ENCODE results near the gene SAMSN1. TPM values are rescaled to one million over a fixed set of nuclear protein-coding genes. Genes with fewer than 3 reads are reported as not detected.

SAMSN1 gene
- total and polyA plus RNA-seq, 9 of the 15 experiments (the other 6 are each of a cell fraction or from before 2014, with no cell fraction given), result 101 to 223 (median 159) TPM

- TF ChIP-seq FOSL1 (tag; conservative IDR thresholded peaks at IDR 0.05), result peak; percentile 93
- 0 out of 2 replicates have a peak, but pooled peaks have one; percentile 11 for TF ChIP-seq NR2C1 (IDR thresholded peaks at IDR 0.05)
- TF ChIP-seq NR2C1 (tag; IDR thresholded peaks at IDR 0.05), result no peak
- no peak for TF ChIP-seq FUS (optimal IDR thresholded peaks at IDR 0.05; ENCODE audit: low read depth, low read length)
- TF ChIP-seq TEAD4 (IDR thresholded peaks at IDR 0.05; ENCODE audit: low read length), result peak; percentile 80
- TF ChIP-seq TEAD4 (CRISPR knock-in tag; IDR thresholded peaks at IDR 0.05; ENCODE audit: borderline replicate concordance), result no peak
- TF ChIP-seq TSHZ1 (CRISPR knock-in tag; IDR thresholded peaks at IDR 0.05), result no peak
- TF ChIP-seq TRIM25 (IDR thresholded peaks at IDR 0.05; ENCODE audit: borderline replicate concordance), result no peak
- no peak for TF ChIP-seq HMG20A (CRISPR knock-in tag; conservative IDR thresholded peaks at IDR 0.05)
- TF ChIP-seq CEBPZ (IDR thresholded peaks at IDR 0.05; ENCODE audit: borderline replicate concordance, low read depth, low read length), result no peak
- TF ChIP-seq NCOA1 (IDR thresholded peaks at IDR 0.05; ENCODE audit: low read depth), result no peak
- no peak for TF ChIP-seq TFAM (CRISPR knock-in tag; conservative IDR thresholded peaks at IDR 0.05)
- no peak for TF ChIP-seq NR2F6 (CRISPR knock-in tag; IDR thresholded peaks at IDR 0.05)
- no peak for TF ChIP-seq NELFE (IDR thresholded peaks at IDR 0.05; ENCODE audit: insufficient read depth, insufficient read length)
- no peak for TF ChIP-seq ARID4B (CRISPR knock-in tag; IDR thresholded peaks at IDR 0.05)
- 0 out of 2 replicates have a peak, but pooled peaks have one; percentile 7 for TF ChIP-seq ZNF316 (IDR thresholded peaks at IDR 0.05)
These were observed 35.9 kb upstream of the SAMSN1 start (continued) for GRCh38 chr21:14581902-14582457.

All from K562 (cell line).